Measurements from ENCODE around the gene UXS1.

DNA sequence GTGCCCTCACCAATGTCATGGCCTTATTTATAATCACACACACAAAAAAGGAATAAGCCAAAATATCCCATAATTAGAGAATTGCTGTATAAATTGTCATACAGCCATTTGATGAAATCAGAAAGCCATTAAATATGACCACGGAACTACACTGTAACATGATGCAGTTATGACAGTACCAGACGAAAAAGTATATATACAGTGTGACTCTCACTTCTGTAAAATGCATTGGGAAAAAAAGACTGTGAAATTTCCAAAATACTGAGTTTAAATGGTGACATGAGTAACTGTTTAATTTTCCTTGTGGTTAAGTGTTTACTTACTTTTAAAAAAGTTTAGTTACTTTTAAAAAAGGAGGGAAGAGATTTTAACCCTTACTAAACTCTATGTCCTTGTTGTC is 25.4 kb downstream of the UXS1 start:
- TF ChIP-seq TCF12 (IDR thresholded peaks at IDR 0.05; ENCODE audit: low read depth) = no peak
- TF ChIP-seq, protein P1, sequence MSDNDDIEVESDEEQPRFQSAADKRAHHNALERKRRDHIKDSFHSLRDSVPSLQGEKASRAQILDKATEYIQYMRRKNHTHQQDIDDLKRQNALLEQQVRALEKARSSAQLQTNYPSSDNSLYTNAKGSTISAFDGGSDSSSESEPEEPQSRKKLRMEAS (IDR thresholded peaks at IDR 0.05) = no peak
- no peak for TF ChIP-seq CREB1 (IDR thresholded peaks at IDR 0.05; ENCODE audit: low read depth)
- no peak for TF ChIP-seq NFIC (IDR thresholded peaks at IDR 0.05)
- no peak for TF ChIP-seq FOXM1 (IDR thresholded peaks at IDR 0.05; ENCODE audit: borderline replicate concordance, low read depth)
- TF ChIP-seq CEBPB (IDR thresholded peaks at IDR 0.05) = no peak
- no peak for TF ChIP-seq TAF1 (IDR thresholded peaks at IDR 0.05; ENCODE audit: low read depth)
- TF ChIP-seq, protein P2, sequence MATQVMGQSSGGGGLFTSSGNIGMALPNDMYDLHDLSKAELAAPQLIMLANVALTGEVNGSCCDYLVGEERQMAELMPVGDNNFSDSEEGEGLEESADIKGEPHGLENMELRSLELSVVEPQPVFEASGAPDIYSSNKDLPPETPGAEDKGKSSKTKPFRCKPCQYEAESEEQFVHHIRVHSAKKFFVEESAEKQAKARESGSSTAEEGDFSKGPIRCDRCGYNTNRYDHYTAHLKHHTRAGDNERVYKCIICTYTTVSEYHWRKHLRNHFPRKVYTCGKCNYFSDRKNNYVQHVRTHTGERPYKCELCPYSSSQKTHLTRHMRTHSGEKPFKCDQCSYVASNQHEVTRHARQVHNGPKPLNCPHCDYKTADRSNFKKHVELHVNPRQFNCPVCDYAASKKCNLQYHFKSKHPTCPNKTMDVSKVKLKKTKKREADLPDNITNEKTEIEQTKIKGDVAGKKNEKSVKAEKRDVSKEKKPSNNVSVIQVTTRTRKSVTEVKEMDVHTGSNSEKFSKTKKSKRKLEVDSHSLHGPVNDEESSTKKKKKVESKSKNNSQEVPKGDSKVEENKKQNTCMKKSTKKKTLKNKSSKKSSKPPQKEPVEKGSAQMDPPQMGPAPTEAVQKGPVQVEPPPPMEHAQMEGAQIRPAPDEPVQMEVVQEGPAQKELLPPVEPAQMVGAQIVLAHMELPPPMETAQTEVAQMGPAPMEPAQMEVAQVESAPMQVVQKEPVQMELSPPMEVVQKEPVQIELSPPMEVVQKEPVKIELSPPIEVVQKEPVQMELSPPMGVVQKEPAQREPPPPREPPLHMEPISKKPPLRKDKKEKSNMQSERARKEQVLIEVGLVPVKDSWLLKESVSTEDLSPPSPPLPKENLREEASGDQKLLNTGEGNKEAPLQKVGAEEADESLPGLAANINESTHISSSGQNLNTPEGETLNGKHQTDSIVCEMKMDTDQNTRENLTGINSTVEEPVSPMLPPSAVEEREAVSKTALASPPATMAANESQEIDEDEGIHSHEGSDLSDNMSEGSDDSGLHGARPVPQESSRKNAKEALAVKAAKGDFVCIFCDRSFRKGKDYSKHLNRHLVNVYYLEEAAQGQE (IDR thresholded peaks at IDR 0.05; ENCODE audit: low read depth) = no peak
- TF ChIP-seq RAD21 (IDR thresholded peaks at IDR 0.05; ENCODE audit: low read depth) = no peak
- TF ChIP-seq EP300 (IDR thresholded peaks at IDR 0.05; ENCODE audit: borderline replicate concordance) = no peak
- TF ChIP-seq, protein P3, sequence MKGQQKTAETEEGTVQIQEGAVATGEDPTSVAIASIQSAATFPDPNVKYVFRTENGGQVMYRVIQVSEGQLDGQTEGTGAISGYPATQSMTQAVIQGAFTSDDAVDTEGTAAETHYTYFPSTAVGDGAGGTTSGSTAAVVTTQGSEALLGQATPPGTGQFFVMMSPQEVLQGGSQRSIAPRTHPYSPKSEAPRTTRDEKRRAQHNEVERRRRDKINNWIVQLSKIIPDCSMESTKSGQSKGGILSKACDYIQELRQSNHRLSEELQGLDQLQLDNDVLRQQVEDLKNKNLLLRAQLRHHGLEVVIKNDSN (IDR thresholded peaks at IDR 0.05) = no peak
- no peak for TF ChIP-seq EGR1 (IDR thresholded peaks at IDR 0.05)
- no peak for TF ChIP-seq TEAD4 (IDR thresholded peaks at IDR 0.05)
